ENCODE measurements around the gene NPAS3.

The NPAS3 gene

GRCh38 chr14:33275879-33276278, 337.2 kb downstream of the NPAS3 start:
- no peak for DNase-seq (ENCODE audit: low read depth)
- no peak for TF ChIP-seq CTCF (IDR thresholded peaks at IDR 0.05; ENCODE audit: insufficient read depth, low read depth, low read length, missing control alignments)
- H3K4me3 ChIP-seq (ENCODE audit: low read depth, low read length) = no peak overlapping the region

- H3K4me3 ChIP-seq (ENCODE audit: low read depth, low read length) = no peak overlapping the region
- DNase-seq (ENCODE audit: low read depth) = no peak
- no peak for TF ChIP-seq CTCF (IDR thresholded peaks at IDR 0.05; ENCODE audit: insufficient read depth, low read depth, low read length, missing control alignments)
These were observed 341.2 kb downstream of the NPAS3 start for GRCh38 chr14:33279865-33280264.

- no peak overlapping the region for H3K4me3 ChIP-seq (ENCODE audit: low read depth, low read length)
- DNase-seq (ENCODE audit: low read depth) = no peak
- no peak for TF ChIP-seq CTCF (IDR thresholded peaks at IDR 0.05; ENCODE audit: insufficient read depth, low read depth, low read length, missing control alignments)
These were observed 342.0 kb downstream of the NPAS3 start for GRCh38 chr14:33280646-33281045.

- H3K4me3 ChIP-seq (ENCODE audit: low read depth, low read length) = no peak overlapping the region
- TF ChIP-seq CTCF (IDR thresholded peaks at IDR 0.05; ENCODE audit: insufficient read depth, low read depth, low read length, missing control alignments) = no peak
- no peak for DNase-seq (ENCODE audit: low read depth)
These were observed 343.9 kb downstream of the NPAS3 start for GRCh38 chr14:33282331-33283230.

GRCh38 chr14:33285902-33286700, 347.4 kb downstream of the NPAS3 start:
- no peak overlapping the region for H3K4me3 ChIP-seq (ENCODE audit: low read depth, low read length)
- no peak for DNase-seq (ENCODE audit: low read depth)
- no peak for TF ChIP-seq CTCF (IDR thresholded peaks at IDR 0.05; ENCODE audit: insufficient read depth, low read depth, low read length, missing control alignments)

- TF ChIP-seq CTCF (IDR thresholded peaks at IDR 0.05; ENCODE audit: insufficient read depth, low read depth, low read length, missing control alignments) = no peak
- H3K4me3 ChIP-seq (ENCODE audit: low read depth, low read length) = no peak overlapping the region
- no peak for DNase-seq (ENCODE audit: low read depth)
These were observed 348.5 kb downstream of the NPAS3 start for GRCh38 chr14:33287189-33287588.
